ENCODE results near the gene PISD.
A peak's percentile ranks its signal among the peaks of the same experiment; 100 is the strongest.
"Not testable (repeated sequence)": the region's sequence is repeated elsewhere in the genome, so short reads cannot be mapped to it uniquely, and the experiment has no call there.

Gene PISD

GRCh38 chr22:31661851-31662667 is at the start of gene PISD:
Gene PISD (minus strand): TSS chr22:31662215. CDS start chr22:31662208, 7 bp downstream.
- peak; percentile 97 for DNase-seq

GRCh38 chr22:31711226-31711625 is 49.2 kb upstream of the PISD start:
- not testable (repeated sequence) for DNase-seq

GRCh38 chr22:31707519-31707918 is 45.5 kb upstream of the PISD start:
- no peak for DNase-seq

GRCh38 chr22:31695423-31695822 is 33.4 kb upstream of the PISD start:
- no peak for DNase-seq

GRCh38 chr22:31694046-31694445 is 32.0 kb upstream of the PISD start:
- DNase-seq: not testable (repeated sequence)

DNA sequence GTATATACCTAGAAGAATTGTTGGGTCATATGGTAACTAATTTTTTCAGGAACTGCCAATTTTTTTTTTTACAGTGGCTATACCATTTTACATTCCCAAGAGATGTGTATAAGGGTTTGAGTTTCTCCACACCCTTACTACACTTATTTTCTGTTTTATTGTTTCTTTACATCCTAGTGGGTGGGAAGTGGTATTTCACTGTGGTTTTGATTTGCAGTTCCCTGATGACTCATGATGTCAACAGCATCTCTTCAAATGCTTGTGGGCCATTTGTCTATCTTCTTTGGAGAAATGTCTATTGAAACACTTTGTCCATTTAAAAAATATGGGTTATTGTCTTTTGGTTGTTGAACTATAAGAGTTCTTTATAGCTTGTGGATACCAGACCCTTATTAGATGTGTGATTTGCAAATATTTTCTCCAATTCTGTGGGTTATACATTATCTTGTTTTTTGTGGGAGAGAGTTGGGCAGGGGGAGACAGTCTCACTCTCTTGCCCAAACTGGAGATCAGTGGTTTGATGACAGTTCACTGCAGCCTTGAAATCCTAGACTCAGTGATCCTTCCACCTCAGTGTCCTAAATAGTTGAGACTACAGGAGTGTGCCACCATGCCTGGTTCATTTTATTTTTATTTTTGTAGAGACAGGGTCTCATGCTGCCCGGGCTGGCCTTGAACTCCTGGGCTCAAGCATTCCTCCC is 30.3 kb upstream of the PISD start:
- DNase-seq: no peak

- DNase-seq: no peak
Measured at GRCh38 chr22:31691408-31691807, 29.4 kb upstream of the PISD start.

- DNase-seq: no peak
Measured at GRCh38 chr22:31683181-31684105, 21.4 kb upstream of the PISD start.

DNA sequence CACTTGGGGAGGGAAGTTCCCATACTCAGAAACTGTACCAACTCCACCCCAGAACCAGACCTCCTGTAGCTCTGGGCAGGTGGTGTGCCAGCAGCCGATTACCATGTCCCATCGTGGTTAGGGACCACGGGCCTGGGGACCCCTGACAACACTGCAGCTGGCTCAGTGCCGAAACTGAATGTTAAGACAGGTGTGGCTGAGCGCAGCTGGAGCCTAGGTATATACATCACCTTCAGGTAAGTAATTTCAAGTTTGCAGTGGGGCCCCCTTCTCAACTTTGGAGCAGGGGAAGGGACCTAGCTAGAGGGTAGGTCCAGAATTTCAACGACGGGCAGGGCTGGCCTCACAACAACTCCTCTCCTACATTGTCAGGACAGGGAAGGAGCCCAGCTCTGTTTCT is 20.7 kb upstream of the PISD start:
- DNase-seq: no peak

GRCh38 chr22:31681349-31682345 is 19.6 kb upstream of the PISD start:
- no peak for DNase-seq

DNA sequence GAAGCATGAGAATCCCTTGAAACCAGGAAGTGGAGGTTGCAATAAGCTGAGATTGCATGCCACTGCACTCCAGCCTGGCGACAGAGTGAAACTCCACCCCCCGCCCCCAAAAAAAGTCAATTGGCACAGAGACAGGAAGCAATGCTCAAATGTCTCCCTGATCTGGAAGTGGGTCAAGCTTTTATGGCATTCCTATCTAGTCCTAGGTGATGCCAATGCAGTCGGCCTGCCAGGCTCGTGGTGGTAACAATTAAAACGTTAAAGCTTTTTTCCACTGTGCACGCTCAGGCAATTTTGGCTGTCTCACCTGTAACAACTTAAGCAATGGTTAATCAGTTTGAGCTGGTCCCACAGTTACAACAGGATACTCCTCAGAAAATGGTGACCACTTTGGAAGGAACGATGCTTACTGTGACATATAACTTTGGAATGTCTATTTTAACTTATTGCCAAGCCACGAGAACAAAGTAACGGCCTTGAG is 18.9 kb upstream of the PISD start:
- no peak for DNase-seq

GRCh38 chr22:31678748-31679147 is 16.7 kb upstream of the PISD start:
- no peak for DNase-seq

DNA sequence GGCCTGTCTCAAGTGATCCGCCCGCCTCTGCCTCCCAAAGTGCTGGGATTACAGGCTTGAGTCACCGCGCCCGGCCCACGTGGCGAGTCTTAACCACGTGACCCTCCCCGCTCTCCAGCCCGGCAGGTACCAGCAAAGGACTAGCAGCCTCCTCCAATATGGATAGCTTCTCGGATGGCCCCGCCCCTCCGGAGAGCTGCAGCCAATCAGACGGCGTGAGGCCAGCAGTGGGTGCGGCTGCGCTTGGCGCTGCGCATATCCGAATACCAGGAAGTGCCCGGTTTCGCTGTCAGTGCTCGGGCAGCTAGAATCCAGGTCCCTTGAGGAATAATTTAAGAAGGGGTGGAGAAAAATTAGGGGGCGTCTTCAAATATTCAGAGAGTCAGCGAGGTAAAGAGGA is 14.7 kb upstream of the PISD start:
- DNase-seq: peak; percentile 95

GRCh38 chr22:31674219-31674618 is 12.2 kb upstream of the PISD start:
- DNase-seq: not testable (repeated sequence)

- DNase-seq: not testable (repeated sequence)
Measured at GRCh38 chr22:31668849-31669248, 6.8 kb upstream of the PISD start.

DNA sequence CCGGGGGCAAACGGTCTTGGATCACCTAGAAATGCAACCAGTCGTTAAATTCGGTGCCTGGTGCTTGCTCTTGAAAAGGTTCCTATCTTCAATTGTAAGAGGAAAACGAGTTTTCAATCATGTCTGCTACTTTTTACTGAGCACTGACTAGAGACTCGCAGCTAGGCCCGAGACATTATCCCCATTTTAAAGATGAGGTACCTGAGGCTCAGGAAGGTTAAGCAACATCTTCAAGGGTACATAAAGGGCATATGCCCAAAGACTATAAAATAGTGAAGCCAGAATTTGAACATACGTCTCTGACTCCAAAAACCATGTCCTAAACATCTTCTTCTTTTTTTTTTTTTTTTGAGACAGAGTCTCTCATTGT is 638 bp upstream of the PISD start:
- DNase-seq: no peak

DNA sequence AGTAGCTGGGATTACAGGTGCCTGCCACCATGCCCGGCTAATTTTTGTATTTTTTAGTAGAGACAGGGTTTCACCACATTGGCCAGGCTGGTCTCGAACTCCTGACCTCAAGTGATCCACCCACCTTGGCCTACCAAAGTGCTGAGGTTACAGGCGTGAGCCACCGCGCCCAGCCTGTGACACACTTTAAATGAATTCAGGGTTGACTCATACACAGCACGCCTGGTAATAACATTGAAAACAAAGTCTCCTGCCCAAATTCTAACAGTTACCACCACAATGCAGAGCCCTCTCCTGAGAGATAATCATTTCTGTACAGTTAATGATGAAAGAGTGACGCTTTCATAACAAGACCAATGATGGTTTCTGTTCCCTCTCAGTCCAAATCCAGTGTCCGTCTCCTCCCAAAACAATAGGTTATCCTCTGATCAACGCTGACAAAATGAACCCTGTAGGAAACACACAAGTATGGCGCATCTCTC is 1.1 kb downstream of the PISD start:
- not testable (repeated sequence) for DNase-seq

DNA sequence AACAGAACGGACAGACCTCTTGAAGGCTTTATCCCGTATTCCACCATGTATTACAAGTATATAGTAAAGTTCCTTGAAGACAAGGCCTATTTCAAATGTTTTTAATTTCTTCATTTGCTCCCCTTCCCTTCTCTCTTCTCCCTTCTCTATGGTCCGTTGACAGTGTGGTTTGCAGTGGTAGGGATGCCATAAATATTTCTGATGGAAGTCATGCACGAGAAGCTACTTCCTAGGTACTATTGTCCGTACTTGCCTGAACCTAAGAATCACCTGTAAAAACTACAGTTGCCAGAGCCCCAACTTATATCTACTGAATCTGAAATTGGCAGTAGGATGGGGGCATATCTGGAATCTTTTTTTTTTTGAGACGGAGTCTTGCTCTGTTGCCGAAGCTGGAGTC is 2.8 kb downstream of the PISD start:
- no peak for DNase-seq

GRCh38 chr22:31654408-31654807 is 7.6 kb downstream of the PISD start:
- no peak for DNase-seq

GRCh38 chr22:31653944-31654343 is 8.1 kb downstream of the PISD start:
- DNase-seq: no peak

DNA sequence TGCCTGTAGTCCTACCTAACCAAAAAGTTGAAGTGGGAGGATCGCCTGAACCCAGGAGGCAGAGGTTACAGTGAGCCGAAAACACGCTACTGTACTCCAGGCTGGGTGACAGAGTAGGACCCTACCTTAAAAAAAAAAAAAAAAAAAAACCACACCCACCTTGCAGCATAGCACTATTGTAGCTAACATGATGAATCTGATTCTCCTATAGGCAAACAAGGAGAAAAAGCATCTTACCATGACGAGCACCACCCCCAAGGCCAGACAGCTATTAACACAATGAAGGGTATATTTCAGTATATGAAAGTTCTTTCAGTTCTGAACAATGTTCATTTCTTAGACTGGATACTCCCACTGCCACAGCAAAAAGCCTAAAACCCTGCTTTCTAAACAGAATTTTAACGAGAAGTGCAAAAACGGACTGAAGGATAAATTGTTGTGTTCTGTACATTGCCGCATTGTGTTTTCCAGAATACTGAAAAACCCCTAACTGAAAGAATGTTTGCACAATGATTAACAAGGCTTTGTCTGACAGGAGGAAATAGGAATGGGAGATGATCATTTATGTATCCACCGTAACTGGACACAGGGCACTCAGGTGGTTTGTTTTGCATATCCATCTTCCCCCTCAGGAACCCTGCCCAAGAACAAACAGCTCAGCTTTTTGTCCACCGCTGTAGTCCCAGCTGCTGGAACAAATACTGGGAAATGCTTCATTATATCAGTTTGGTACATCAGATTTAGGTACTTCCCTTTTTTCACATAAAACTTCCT is 8.9 kb downstream of the PISD start:
- DNase-seq: no peak
